ENCODE measurements around the gene HPCA. TPM values are rescaled to one million over a fixed set of nuclear protein-coding genes. Genes with fewer than 3 reads are reported as not detected.

HPCA gene
- total and polyA plus RNA-seq, 8 donors, result 0.16 to 5.2 (median 0.49) TPM; not detected in 1

DNA sequence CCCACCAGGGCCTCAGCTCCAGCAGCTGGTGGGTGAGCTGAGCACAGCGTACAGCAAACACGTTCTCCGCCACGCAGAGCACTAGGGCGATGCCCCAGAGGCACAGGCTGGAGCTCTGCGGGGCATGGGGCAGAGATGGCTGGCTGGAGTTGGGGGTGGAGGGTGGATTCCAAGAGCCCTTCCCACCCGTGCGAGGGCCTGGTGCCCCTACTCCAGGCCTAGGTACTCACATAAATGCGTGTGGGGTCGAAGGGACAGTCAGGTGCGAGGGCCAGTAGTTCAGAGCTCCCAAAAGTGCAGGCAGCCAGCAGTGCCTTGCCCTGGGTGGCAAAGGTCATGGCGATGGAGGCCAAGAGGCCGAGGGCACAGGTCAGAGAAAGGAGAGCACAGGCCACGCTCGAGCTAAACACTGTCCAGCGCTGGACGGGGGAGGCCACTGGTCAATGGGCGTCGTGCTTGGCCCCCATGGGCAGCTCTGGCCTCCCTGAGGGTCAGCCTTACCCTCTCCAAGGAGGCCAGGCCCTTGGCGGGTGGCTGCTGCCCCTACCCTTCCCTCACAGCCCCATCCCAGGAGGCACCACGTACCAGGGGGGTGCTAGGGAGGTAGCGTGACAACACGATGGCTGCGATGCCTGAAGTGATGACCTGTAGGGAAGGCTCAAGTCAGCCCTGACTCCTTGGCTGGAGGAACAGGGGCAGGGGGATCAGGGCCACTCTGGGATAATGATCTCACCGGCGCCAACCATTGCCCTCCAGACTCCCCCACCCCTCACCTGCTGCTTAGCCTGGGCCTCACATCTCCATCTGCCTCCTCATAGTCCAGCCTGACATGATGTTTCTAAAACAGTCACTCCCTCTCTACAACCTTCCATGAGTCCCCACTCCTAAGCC is 9.3 kb downstream of the HPCA start:
- no peaks in the 10 kb centered on the region for H3K36me3 ChIP-seq
- TF ChIP-seq, protein P1, sequence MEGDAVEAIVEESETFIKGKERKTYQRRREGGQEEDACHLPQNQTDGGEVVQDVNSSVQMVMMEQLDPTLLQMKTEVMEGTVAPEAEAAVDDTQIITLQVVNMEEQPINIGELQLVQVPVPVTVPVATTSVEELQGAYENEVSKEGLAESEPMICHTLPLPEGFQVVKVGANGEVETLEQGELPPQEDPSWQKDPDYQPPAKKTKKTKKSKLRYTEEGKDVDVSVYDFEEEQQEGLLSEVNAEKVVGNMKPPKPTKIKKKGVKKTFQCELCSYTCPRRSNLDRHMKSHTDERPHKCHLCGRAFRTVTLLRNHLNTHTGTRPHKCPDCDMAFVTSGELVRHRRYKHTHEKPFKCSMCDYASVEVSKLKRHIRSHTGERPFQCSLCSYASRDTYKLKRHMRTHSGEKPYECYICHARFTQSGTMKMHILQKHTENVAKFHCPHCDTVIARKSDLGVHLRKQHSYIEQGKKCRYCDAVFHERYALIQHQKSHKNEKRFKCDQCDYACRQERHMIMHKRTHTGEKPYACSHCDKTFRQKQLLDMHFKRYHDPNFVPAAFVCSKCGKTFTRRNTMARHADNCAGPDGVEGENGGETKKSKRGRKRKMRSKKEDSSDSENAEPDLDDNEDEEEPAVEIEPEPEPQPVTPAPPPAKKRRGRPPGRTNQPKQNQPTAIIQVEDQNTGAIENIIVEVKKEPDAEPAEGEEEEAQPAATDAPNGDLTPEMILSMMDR (IDR thresholded peaks at IDR 0.05), result no peak
- no peaks in the 10 kb centered on the region for H3K27me3 ChIP-seq
- H3K4me1 ChIP-seq, result peaks cover 0 to 5% (median 1%) of the 10 kb centered on the region in 3 donors
- H3K9me3 ChIP-seq, result no peaks in the 10 kb centered on the region
- H3K4me3 ChIP-seq, result no peak overlapping the region
- intact Hi-C loops (cut with DNase I), result no loop called here
- 91 to 95% methylated on average over 24 to 26 of the region's 26 CpGs for WGBS, 2 donors
- ATAC-seq (no peak), DNase-seq (peak in 2 of 6 donors; percentile 52 to 59), FAIRE-seq (no peak)
- H3K27ac ChIP-seq, result no peak overlapping the region

DNA sequence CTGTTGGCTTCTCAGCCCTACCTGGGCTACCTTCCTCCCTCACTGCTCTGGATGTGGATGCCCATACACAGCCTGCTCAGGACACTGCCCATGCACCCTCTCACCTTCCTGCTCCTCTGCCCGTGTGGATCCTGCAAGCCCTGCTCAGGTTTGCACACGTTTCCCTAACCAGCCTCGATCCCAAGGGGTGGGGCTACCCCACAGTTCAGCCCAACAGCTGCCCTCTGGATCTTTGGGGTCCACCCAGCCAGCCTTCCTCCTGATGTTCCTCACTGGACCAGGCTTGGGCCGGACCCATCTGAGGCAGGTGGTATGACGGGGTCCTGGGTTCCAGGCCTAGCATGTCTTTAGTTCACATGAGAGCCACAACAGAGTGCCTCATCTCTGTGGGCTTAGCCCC is 10.2 kb downstream of the HPCA start:
- intact Hi-C loops (cut with DNase I), result no loop called here
- FAIRE-seq (no peak), DNase-seq (peak in 2 of 6 donors; percentile 33 to 44), ATAC-seq (no peak)
- Histone ChIP-seq H3K36me3 (no peaks in the 10 kb centered on the region), H3K27ac (no peak overlapping the region), H3K27me3 (no peaks in the 10 kb centered on the region), H3K4me3 (no peak overlapping the region), H3K9me3 (no peaks in the 10 kb centered on the region), H3K4me1 (peaks cover 0 to 6% (median 3%) of the 10 kb centered on the region in 3 donors)
- TF ChIP-seq, protein P1 (IDR thresholded peaks at IDR 0.05), result no peak
- 70 to 75% methylated on average over 5 of the region's 5 CpGs for WGBS, 2 donors

DNA sequence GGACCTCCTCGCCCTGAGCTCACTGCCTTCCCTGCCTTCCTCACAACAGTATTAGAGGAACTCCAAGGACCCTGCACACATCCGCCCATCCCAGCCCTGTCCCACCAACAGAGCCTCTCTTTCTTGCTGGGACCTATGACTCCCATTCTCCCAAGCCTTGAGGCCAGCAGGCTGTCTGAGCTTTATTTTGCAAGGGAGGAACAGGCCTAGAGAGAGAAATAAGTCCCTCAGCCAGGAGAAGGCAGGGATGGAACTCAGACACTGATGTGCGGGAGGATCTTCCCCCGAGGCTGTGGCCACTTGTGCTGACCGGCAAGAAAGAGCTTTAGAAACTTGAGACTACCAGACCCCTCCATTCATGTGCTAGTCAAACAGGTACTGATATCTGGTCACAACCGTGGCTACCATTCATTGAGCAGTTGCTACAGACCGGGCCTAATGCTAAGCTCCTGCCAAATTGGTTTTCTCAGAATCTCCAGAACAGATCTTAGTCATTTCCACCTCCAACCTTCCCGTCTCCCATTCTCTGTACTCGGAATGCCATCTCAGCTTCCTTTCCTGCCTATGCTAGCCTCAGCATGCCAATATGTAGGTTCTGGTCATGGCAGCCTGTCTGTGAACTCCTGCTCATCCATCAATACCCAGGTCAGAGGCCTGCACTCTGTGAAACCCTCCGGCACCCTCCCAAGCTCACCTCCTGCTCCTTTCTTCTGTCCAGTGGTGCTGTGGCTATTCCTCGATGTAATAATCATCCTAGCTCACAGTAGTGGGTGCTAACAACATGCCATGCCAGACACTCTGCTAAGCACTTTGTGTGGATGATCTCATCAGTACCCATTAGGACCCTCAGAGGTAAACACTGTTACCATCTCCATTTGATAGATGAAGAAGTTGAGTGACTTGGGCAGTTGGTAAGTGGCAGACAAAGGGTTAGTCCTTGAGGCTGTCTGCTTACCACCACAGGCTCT is 11.1 kb downstream of the HPCA start:
- no peak for FAIRE-seq
- TF ChIP-seq, protein P1 (IDR thresholded peaks at IDR 0.05), result no peak
- 77 to 82% methylated on average over 11 of the region's 11 CpGs for WGBS, 2 donors
- peaks cover 0 to 6% (median 3%) of the 10 kb centered on the region in 3 donors for H3K4me1 ChIP-seq
- no peak for ATAC-seq
- no peaks in the 10 kb centered on the region for H3K36me3 ChIP-seq
- no peak overlapping the region for H3K4me3 ChIP-seq
- H3K27ac ChIP-seq, result no peak overlapping the region
- DNase-seq, result peak in 2 of 6 donors; percentile 17 to 26
- no peaks in the 10 kb centered on the region for H3K27me3 ChIP-seq
- no peaks in the 10 kb centered on the region for H3K9me3 ChIP-seq
- intact Hi-C loops (cut with DNase I), result no loop called here

DNA sequence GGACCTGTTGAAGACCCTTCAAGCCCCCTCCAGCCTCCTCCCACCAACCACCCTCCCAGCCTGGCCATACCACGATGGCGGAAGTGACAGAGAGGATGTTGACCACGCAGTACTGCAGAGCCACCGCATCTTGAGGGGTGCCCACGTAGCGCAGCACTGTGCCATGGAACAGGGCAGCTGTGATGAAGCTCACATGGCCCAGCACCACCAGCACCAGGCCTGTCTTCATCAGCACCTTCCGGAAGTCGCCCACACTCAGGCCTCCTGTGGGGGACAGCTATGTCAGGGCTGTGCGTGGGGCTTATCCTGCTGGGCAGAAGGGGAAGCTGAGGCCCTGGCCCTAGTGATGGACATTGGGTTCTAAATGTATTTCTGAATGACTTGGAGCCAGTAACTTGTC is 11.8 kb downstream of the HPCA start:
- DNase-seq, result peak in 1 of 6 donors; percentile 30
- peaks cover 0 to 3% (median 3%) of the 10 kb centered on the region in 3 donors for H3K4me1 ChIP-seq
- no peak for FAIRE-seq
- H3K27ac ChIP-seq, result no peak overlapping the region
- H3K27me3 ChIP-seq, result no peaks in the 10 kb centered on the region
- H3K9me3 ChIP-seq, result no peaks in the 10 kb centered on the region
- TF ChIP-seq, protein P1 (IDR thresholded peaks at IDR 0.05), result no peak
- 92 to 95% methylated on average over 9 of the region's 9 CpGs for WGBS, 2 donors
- no peak overlapping the region for H3K4me3 ChIP-seq
- no peaks in the 10 kb centered on the region for H3K36me3 ChIP-seq
- no peak for ATAC-seq
- intact Hi-C loops (cut with DNase I), result no loop called here
